Osteocyte (in vitro differentiated cells): ENCODE results near the gene GPR158. TPM values are rescaled to one million over a fixed set of nuclear protein-coding genes. Genes with fewer than 3 reads are reported as not detected.
A peak's percentile ranks its signal among the peaks of the same experiment; 100 is the strongest.

Experiments
- DNase-seq: peaks from one replicate; pipeline ENCODE4 v3.0.0; 2021; ENCODE audit warnings: mixed read lengths; ENCODE audit not compliant: unreplicated experiment; ENCODE audit errors: extremely low spot score
- H3K27ac Mint-ChIP-seq: one replicate; pipeline ENCODE4 v1.8.0; 2021; ENCODE audit warnings: mild to moderate bottlenecking, mixed read lengths; ENCODE audit not compliant: unreplicated experiment
- H3K27me3 Mint-ChIP-seq: one replicate; pipeline ENCODE4 v1.8.0; 2021; ENCODE audit warnings: mixed read lengths; ENCODE audit not compliant: unreplicated experiment
- H3K36me3 Mint-ChIP-seq: one replicate; pipeline ENCODE4 v1.8.0; 2021; ENCODE audit warnings: mixed read lengths; ENCODE audit not compliant: unreplicated experiment
- H3K4me1 Mint-ChIP-seq: one replicate; pipeline ENCODE4 v1.8.0; 2021; ENCODE audit warnings: mixed read lengths; ENCODE audit not compliant: unreplicated experiment
- H3K4me3 Mint-ChIP-seq: one replicate; pipeline ENCODE4 v1.8.0; 2021; ENCODE audit warnings: mild to moderate bottlenecking, moderate library complexity, mixed read lengths; ENCODE audit not compliant: unreplicated experiment
- H3K9me3 Mint-ChIP-seq: one replicate; pipeline ENCODE4 v1.8.0; 2021; ENCODE audit warnings: mixed read lengths; ENCODE audit not compliant: unreplicated experiment
- CTCF ChIP-seq: fragments of 200-600 bp; sonication (generic); IDR thresholded peaks from 2 replicates; pipeline ENCODE4 v1.5.0; 2021; ENCODE audit warnings: antibody characterized with exemption, mild to moderate bottlenecking, moderate library complexity
- long read RNA-seq: library from polyadenylated mRNA; unstranded; transcript quantifications from one replicate; pipeline ENCODE4 v2.0.0, GENCODE V29; 2021
- total RNA-seq: library from RNA; stranded (reverse); gene quantifications from 2 replicates; pipeline ENCODE4 v1.2.1, GENCODE V29; 2021

Gene GPR158
- 0.19 and 0.24 TPM in 2 replicates for total RNA-seq
- long read RNA-seq = 0 reads

- DNase-seq = peak; percentile 93
- Mint-ChIP-seq H3K36me3 (no peaks in the 10 kb centered on the region), H3K27ac (no peak within 1 kb of the TSS), H3K4me3 (peak within 1 kb of the TSS; percentile 81), H3K9me3 (peaks cover 6% of the 10 kb centered on the region), H3K4me1 (peaks cover 13% of the 10 kb centered on the region), H3K27me3 (peaks cover 42% of the 10 kb centered on the region)
- no peak for TF ChIP-seq CTCF
These were observed at the start of gene GPR158 for GRCh38 chr10:25174461-25175230. GPR158 (plus strand) TSS chr10:25175001; CDS start chr10:25175421, 420 bp downstream.

- Mint-ChIP-seq H3K36me3 (no peaks in the 10 kb centered on the region), H3K4me1 (no peaks in the 10 kb centered on the region), H3K4me3 (no peak overlapping the region), H3K27me3 (peaks cover 6% of the 10 kb centered on the region), H3K27ac (no peak overlapping the region), H3K9me3 (no peaks in the 10 kb centered on the region)
- no peak for TF ChIP-seq CTCF
- no peak for DNase-seq
These were observed 49.6 kb upstream of the GPR158 start for GRCh38 chr10:25125201-25125611.

- H3K9me3 Mint-ChIP-seq = peaks cover 11% of the 10 kb centered on the region
- H3K4me3 Mint-ChIP-seq = no peak overlapping the region
- no peak overlapping the region for H3K27ac Mint-ChIP-seq
- H3K4me1 Mint-ChIP-seq = no peaks in the 10 kb centered on the region
- TF ChIP-seq CTCF = no peak
- no peak for DNase-seq
- peaks cover 6% of the 10 kb centered on the region for H3K27me3 Mint-ChIP-seq
- no peaks in the 10 kb centered on the region for H3K36me3 Mint-ChIP-seq
These were observed 45.2 kb upstream of the GPR158 start for GRCh38 chr10:25129592-25129991.

- no peak for TF ChIP-seq CTCF
- no peak for DNase-seq
- H3K9me3 Mint-ChIP-seq = peaks cover 11% of the 10 kb centered on the region
- no peak overlapping the region for H3K4me3 Mint-ChIP-seq
- no peaks in the 10 kb centered on the region for H3K4me1 Mint-ChIP-seq
- peaks cover 2% of the 10 kb centered on the region for H3K27me3 Mint-ChIP-seq
- no peak overlapping the region for H3K27ac Mint-ChIP-seq
- H3K36me3 Mint-ChIP-seq = no peaks in the 10 kb centered on the region
These were observed 43.9 kb upstream of the GPR158 start for GRCh38 chr10:25130906-25131305.

GRCh38 chr10:25142116-25142864 is 32.5 kb upstream of the GPR158 start:
- no peaks in the 10 kb centered on the region for H3K4me1 Mint-ChIP-seq
- no peaks in the 10 kb centered on the region for H3K36me3 Mint-ChIP-seq
- no peak overlapping the region for H3K4me3 Mint-ChIP-seq
- H3K27me3 Mint-ChIP-seq = no peaks in the 10 kb centered on the region
- TF ChIP-seq CTCF = no peak
- DNase-seq = no peak
- H3K9me3 Mint-ChIP-seq = peaks cover 5% of the 10 kb centered on the region
- H3K27ac Mint-ChIP-seq = no peak overlapping the region
